Measurements from ENCODE around the gene CWC22.

GRCh38 chr2:180004731-180005130 is 2.4 kb downstream of the CWC22 start:
- TF ChIP-seq POLR2A (IDR thresholded peaks at IDR 0.05; ENCODE audit: low read length) (no peak), GATA1 (IDR thresholded peaks at IDR 0.05; ENCODE audit: low read depth, low read length) (no peak)
